Measurements from ENCODE around the gene SLC25A25.
"Not testable (repeated sequence)": the region's sequence is repeated elsewhere in the genome, so short reads cannot be mapped to it uniquely, and the experiment has no call there.

Gene SLC25A25

GRCh38 chr9:128067645-128068385 is at the start of gene SLC25A25:
Gene SLC25A25 (plus strand): TSS chr9:128068232. CDS start chr9:128068320, 88 bp downstream.
- DNase-seq: peak; percentile 100

- no peak for DNase-seq
Observed at GRCh38 chr9:128020692-128021091, 47.3 kb upstream of the SLC25A25 start.

DNA sequence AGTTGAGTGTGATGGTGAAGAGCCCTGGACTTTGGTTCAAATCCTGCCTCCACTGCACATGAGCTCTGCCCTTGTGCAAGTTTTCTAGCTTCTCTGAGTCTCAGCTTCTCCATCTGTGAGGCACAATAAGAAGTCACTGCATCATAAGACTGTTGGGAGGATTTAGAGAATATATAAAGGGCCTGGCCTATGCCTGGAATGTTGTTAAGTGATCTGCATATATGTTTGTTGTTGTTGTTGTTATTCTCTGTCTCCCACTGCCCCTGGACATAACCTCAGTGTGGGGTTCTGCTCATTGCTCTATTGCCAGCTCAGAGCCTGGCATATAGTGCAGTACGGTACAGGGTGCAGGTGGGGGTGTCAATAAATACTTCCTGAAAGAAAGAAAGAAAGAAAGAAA is 46.9 kb upstream of the SLC25A25 start:
- DNase-seq: no peak

DNA sequence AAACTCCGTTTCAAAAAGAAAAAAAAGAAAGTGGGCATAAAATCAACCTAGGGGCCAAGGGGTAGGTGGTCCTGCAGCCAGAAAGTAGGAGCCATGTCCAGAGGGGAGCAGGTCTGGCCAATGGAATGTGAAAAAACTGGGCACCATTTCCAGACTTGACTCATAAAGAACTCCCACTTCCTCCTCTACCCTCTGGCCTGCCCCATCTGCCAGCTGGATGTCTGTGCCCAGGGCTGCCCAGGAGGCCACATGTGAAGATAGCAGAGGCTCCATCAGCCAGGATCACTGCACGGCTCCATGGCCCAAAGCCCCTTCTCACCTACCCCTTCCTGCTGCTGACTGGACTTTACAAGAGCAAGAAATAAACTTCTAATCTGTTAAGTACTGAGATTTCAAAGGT is 45.1 kb upstream of the SLC25A25 start:
- DNase-seq: no peak

- not testable (repeated sequence) for DNase-seq
Observed at GRCh38 chr9:128023671-128024070, 44.4 kb upstream of the SLC25A25 start.

DNA sequence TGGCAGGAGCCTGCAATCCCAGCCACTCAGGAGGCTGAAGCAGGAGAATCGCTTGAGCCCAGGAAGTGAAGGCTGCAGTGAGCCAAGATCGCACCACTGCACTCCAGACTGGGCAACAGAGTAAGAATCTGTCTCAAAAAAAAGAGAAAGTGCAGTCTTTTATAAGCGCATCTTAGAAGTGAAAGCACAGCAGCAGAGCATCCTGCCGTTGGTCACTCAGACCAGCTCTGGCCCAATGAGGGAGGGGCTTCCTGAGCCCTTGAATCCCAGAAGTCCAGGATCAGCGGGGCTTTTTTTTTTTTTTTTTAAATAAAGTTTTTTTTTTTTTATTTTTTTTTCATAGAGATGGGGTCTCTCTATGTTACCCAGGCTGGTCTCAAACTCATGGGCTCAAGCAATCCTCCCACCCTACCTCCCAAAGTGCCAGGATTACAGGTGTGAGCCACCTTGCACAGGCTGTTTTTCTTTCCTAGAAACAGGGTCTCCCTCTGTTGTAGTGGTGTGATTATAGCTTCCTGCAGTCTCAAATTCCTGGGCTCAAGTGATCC is 43.2 kb upstream of the SLC25A25 start:
- no peak for DNase-seq

GRCh38 chr9:128025736-128026135 is 42.3 kb upstream of the SLC25A25 start:
- DNase-seq: no peak

- peak; percentile 80 for DNase-seq
Observed at GRCh38 chr9:128026255-128026772, 41.7 kb upstream of the SLC25A25 start.

GRCh38 chr9:128026773-128027541 is 41.1 kb upstream of the SLC25A25 start:
- DNase-seq: peak; percentile 77

- DNase-seq: no peak
Observed at GRCh38 chr9:128027705-128028104, 40.3 kb upstream of the SLC25A25 start.

- DNase-seq: no peak
Observed at GRCh38 chr9:128033609-128034008, 34.4 kb upstream of the SLC25A25 start.

DNA sequence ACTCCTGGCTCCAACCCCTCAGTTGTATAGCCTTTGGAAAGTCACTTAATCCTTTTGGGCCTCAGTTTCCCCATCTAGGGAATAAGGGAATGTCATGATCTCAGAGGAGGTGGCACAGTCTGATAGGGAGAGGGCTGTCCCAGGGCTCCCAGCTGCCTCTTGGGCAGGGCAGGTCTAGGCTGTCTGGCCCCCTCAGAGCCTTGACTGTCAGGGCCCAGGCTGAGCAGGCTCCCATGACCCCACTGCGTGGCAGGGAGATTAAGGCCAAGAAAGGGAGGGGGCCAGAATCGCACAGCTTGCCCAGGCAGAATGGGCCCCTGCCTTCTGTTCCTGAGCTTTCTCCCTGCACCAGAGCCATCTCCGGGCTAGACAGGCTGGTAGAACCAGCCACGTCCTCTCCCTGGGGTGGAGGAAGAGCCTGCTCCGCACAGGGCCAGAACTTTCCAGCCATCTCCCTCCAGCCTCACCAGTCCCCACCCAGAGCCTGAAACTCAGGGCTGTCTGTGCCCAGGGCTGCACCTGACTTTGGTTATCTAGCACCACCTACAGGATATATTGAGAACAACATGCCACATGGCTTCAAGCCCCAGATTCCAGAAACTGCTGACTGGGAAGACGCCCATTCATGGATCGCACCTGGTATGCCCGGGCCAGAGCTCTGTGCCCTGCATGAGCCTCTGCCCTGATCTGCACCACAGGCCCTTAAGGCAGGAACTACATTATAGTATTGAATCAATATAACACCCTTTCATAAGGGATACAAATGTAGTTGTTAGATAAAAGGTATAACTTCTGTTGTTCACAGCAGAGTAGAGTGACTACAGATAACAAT is 33.0 kb upstream of the SLC25A25 start:
- peak; percentile 71 for DNase-seq

DNA sequence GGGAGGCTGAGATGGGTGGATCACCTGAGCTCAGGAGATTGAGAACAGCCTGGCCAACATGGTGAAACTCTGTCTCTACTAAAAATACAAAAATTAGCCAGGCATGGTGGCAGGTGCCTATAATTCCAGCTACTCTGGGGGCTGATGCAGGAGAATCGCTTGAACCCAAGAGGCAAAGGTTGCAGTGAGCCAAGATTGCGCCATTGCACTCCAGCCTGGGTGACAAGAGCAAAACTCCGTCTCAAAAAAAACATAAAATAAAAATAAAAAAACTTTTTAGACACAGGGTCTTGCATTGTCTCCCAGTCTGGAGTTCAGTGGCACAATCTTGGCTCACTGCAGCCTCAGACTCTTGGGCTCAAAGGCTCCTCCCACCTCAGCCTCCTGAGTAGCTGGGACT is 31.5 kb upstream of the SLC25A25 start:
- not testable (repeated sequence) for DNase-seq

DNA sequence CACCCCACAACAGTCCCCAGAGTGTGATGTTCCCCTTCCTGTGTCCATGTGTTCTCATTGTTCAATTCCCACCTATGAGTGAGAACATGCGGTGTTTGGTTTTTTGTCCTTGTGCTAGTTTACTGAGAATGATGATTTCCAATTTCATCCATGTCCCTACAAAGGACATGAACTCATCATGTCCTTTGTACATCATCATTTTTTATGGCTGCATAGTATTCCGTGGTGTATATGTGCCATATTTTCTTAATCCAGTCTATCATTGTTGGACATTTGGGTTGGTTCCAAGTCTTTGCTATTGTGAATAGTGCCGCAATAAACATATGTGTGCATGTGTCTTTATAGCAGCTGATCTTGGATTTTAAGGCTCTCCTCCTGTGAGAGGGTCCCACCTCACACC is 27.2 kb upstream of the SLC25A25 start:
- DNase-seq: not testable (repeated sequence)

- DNase-seq: no peak
Observed at GRCh38 chr9:128042043-128042442, 26.0 kb upstream of the SLC25A25 start.

- no peak for DNase-seq
Observed at GRCh38 chr9:128043467-128043868, 24.6 kb upstream of the SLC25A25 start.

GRCh38 chr9:128045409-128045808 is 22.6 kb upstream of the SLC25A25 start:
- DNase-seq: not testable (repeated sequence)

DNA sequence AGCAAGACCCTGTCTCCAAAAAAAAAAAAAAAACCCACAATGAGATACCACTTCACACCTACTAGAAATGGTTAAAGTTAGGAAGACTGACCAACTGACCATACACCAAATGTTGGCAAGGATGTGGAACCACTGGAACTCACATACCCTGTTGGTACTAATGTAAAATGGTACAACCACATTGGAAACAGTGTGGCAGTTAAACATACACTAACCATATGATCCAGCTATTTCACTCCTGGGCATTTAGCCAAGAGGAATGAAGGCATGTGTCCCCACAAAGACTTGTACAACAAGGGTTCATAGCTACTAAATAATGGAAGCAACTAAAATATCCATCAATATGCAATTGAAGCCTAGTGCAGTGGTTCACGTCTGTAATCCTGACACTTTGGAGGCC is 22.2 kb upstream of the SLC25A25 start:
- no peak for DNase-seq

GRCh38 chr9:128047231-128047630 is 20.8 kb upstream of the SLC25A25 start:
- DNase-seq: no peak

GRCh38 chr9:128048663-128049062 is 19.4 kb upstream of the SLC25A25 start:
- DNase-seq: no peak

- DNase-seq: no peak
Observed at GRCh38 chr9:128049843-128050242, 18.2 kb upstream of the SLC25A25 start.

DNA sequence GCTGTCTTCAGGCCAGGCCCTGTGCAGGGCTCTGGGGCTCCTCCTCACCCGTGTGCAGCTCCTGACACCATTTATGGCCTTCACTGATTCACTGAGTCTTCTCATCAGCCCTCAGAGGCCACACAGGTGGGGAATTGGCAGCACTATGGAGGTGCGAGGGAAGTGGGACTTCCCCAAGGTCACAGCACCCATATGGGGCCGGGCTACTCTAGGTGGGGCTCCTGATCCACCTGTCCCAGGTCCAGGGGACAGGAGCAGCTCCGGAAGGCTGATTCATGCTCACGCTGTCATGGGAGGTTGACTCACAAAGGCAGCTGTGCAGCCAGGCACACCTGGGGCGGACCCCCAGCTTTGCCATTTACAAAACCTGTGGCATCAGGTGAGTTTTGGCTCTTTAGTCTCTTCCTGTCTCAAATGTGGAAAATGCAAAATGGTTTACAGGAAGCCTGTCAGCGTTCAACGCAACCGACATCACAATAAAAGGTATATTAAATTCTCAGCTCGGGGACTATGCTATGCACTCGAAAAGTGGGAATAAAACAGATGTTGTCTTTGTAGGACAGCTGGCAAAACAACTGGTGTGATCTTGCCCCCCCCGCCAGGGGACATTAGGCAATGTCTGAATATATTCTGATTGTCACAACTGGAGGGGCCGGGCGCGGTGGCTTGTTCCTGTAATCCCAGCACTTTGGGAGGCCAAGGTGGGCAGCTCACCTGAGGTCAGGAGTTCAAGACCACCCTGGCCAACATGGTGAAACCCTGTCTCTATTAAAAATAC is 15.9 kb upstream of the SLC25A25 start:
- no peak for DNase-seq

Data from stimulated activated CD4-positive, alpha-beta T cell treated with anti-CD3 and anti-CD28 coated beads, Interleukin-1b, Interleukin-23, amount 100 ng/mL, for 48 hours (primary cell).